Caco-2 (cell line): Measurements from ENCODE around the gene ZSCAN30. TPM values are rescaled to one million over a fixed set of nuclear protein-coding genes. Genes with fewer than 3 reads are reported as not detected.

Source experiments
- BruUV-seq: library from RNA; stranded (reverse); fragments of 400-500 nt; replicated peaks from 2 replicates; lab custom pipeline; 2021; lab: Mats Ljungman, UMichigan
- CTCF ChIA-PET: fragments of 300-600 bp; sonication (Branson Sonifier 250); formaldehyde crosslinking; loops from one replicate; lab custom pipeline; 2022; ENCODE audit warnings: antibody characterized with exemption; lab: Charles Lee
- POLR2A ChIA-PET: fragments of 300-600 bp; sonication (Branson Sonifier 250); formaldehyde crosslinking; loops from one replicate; lab custom pipeline; 2022; ENCODE audit warnings: antibody characterized with exemption; lab: Charles Lee
- DNase-seq, 2 experiments: peaks; one replicate each; pipeline versions ENCODE4 v3.0.0 to v3.0.0-alpha.2; 2020 to 2022
- H3K27me3 ChIP-seq: replicated peaks from 2 replicates; pipeline ENCODE4 v1.6.0; 2011; ENCODE audit warnings: low read length; ENCODE audit not compliant: control insufficient read depth, insufficient read depth
- H3K36me3 ChIP-seq: 2 replicates; pipeline ENCODE4 v1.5.1; 2011; ENCODE audit warnings: low read length; ENCODE audit not compliant: control insufficient read depth, insufficient read depth
- H3K4me1 ChIP-seq: fragments of 250-450 bp; sonication (Bioruptor Pico); 2 replicates; pipeline ENCODE4 v1.5.1; 2020; ENCODE audit warnings: mild to moderate bottlenecking
- H3K4me3 ChIP-seq: 2 replicates; pipeline ENCODE4 v1.5.1; 2011; ENCODE audit warnings: low read depth, mild to moderate bottlenecking, control low read depth, low read length
- H3K9me3 ChIP-seq: fragments of 250-450 bp; sonication (Bioruptor Pico); 2 replicates; pipeline ENCODE4 v1.5.1; 2020; ENCODE audit warnings: mild to moderate bottlenecking, moderate library complexity
- H3K27ac Mint-ChIP-seq: one replicate; pipeline ENCODE4 v1.8.0; 2022; ENCODE audit warnings: mixed read lengths; ENCODE audit not compliant: unreplicated experiment
- H3K27me3 Mint-ChIP-seq: one replicate; pipeline ENCODE4 v1.8.0; 2022; ENCODE audit warnings: mixed read lengths; ENCODE audit not compliant: insufficient read depth, unreplicated experiment
- H3K36me3 Mint-ChIP-seq: one replicate; pipeline ENCODE4 v1.8.0; 2022; ENCODE audit warnings: mild to moderate bottlenecking, mixed read lengths; ENCODE audit not compliant: insufficient read depth, unreplicated experiment
- H3K4me1 Mint-ChIP-seq: one replicate; pipeline ENCODE4 v1.8.0; 2022; ENCODE audit warnings: low read depth, mixed read lengths; ENCODE audit not compliant: unreplicated experiment
- H3K4me3 Mint-ChIP-seq: one replicate; pipeline ENCODE4 v1.8.0; 2022; ENCODE audit warnings: mild to moderate bottlenecking, moderate library complexity, mixed read lengths; ENCODE audit not compliant: unreplicated experiment
- H3K9me3 Mint-ChIP-seq: one replicate; pipeline ENCODE4 v1.8.0; 2022; ENCODE audit warnings: mixed read lengths; ENCODE audit not compliant: unreplicated experiment
- intact Hi-C: fragments of 100-400 bp; cut with micrococcal nuclease; formaldehyde crosslinking; loops from one replicate; pipeline ENCODE4 v1.10.0; 2022; ENCODE audit not compliant: unreplicated experiment
- total RNA-seq: library from RNA; stranded (reverse); gene quantifications from 2 replicates; pipeline ENCODE4 v1.2.3, GENCODE V29; 2022
- TF ChIP-seq, protein P1 (sequence below), 2 experiments: fragments of 200-600 bp in 1 of 2; IDR thresholded peaks; 1 replicate in 1 of 2; 2 replicates in 1 of 2; pipeline versions ENCODE4 v1.5.1 to v1.8.0; 2011 to 2022; ENCODE audit warnings: antibody characterized with exemption in 1 of 2, control low read depth in 1 of 2, inconsistent platforms in 1 of 2, low read depth in 1 of 2, low read length in 1 of 2, mild to moderate bottlenecking in 1 of 2, moderate library complexity in 1 of 2; ENCODE audit not compliant: insufficient read depth in 1 of 2, severe bottlenecking in 1 of 2, unreplicated experiment in 1 of 2

ZSCAN30 gene
- total RNA-seq, 1 experiment from 2014 or later, result 14.1 TPM

DNA sequence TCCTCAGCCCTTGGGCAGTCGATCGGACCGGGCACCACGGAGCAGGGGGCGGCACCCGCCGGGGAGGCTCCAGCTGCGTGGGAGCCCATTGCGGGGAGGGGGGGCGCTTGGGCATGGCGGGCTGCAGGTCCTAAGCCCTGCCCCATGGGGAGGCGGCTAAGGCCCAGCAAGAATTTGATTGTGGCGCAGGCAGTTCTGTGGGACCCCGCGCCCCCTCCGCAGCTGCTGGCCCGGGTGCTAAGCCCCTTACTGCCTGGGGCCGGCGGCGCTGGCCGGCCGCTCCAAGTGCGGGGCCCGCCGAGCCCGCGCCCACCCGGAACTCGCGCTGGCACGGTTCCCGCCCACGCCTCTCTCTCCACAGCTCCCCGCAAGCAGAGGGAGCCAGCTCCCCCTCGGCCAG lies 18.4 kb downstream of the ZSCAN30 start:
- Mint-ChIP-seq H3K27me3 (no peaks in the 10 kb centered on the region), H3K4me3 (no peak overlapping the region), H3K27ac (no peak overlapping the region), H3K9me3 (peaks cover 13% of the 10 kb centered on the region), H3K36me3 (peaks cover 14% of the 10 kb centered on the region), H3K4me1 (peaks cover 9% of the 10 kb centered on the region)
- no peak for DNase-seq
- CTCF ChIA-PET, result no interaction called here
- Histone ChIP-seq H3K4me3 (no peak overlapping the region), H3K9me3 (no peaks in the 10 kb centered on the region), H3K36me3 (no peaks in the 10 kb centered on the region), H3K4me1 (no peaks in the 10 kb centered on the region), H3K27me3 (no peaks in the 10 kb centered on the region)
- no TSS peak for BruUV-seq
- POLR2A ChIA-PET, result no interaction called here
- intact Hi-C loops, result no loop called here
- TF ChIP-seq, protein P1, sequence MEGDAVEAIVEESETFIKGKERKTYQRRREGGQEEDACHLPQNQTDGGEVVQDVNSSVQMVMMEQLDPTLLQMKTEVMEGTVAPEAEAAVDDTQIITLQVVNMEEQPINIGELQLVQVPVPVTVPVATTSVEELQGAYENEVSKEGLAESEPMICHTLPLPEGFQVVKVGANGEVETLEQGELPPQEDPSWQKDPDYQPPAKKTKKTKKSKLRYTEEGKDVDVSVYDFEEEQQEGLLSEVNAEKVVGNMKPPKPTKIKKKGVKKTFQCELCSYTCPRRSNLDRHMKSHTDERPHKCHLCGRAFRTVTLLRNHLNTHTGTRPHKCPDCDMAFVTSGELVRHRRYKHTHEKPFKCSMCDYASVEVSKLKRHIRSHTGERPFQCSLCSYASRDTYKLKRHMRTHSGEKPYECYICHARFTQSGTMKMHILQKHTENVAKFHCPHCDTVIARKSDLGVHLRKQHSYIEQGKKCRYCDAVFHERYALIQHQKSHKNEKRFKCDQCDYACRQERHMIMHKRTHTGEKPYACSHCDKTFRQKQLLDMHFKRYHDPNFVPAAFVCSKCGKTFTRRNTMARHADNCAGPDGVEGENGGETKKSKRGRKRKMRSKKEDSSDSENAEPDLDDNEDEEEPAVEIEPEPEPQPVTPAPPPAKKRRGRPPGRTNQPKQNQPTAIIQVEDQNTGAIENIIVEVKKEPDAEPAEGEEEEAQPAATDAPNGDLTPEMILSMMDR (IDR thresholded peaks at IDR 0.05; ENCODE audit: insufficient read depth in 1 of 2, low read depth in 1 of 2, low read length in 1 of 2, severe bottlenecking in 1 of 2, unreplicated experiment in 1 of 2), result no peak

DNA sequence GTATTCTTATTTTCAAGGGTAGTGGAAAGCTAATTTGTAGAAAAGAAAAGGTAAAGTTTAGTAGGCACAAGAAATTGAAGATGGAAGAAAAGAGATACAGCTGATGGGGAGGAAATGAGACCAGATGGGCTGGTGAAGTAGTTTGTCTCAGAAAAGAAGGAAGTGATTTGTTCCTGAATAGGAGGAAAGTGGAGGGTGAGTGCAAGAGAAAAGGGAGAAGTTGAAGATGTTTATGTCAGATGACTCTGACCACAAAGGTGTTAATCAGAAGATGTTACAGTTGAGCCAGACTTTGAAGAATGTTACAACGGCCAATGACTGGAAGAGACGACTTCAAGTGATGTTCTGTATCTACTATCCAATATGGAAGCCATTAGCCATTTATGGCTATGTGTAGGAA lies 21.2 kb downstream of the ZSCAN30 start:
- peaks cover 17% of the 10 kb centered on the region for H3K36me3 Mint-ChIP-seq
- no peaks in the 10 kb centered on the region for H3K36me3 ChIP-seq

DNA sequence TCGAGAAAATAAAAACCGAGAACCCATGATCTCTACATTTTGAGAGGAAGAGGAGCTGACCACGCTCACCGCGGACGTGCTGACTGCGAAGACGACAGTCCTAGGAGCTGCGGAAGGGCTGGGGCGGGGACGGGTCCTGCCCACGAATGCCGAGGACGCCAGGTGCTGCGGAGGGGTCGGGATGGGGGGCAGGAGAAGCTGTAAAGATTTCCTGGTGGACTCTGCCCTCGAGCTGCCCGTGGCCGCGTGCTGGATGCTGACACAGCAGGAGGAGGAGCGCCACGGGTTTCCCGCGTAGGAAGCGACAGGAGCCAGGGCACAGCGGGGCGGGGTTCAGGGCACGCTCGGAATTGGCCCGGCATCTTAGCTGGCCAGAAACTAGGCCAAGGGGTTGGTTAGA lies 22.2 kb downstream of the ZSCAN30 start:
- peaks cover 14% of the 10 kb centered on the region for H3K4me1 Mint-ChIP-seq
- no TSS peak for BruUV-seq
- Histone ChIP-seq H3K4me3 (peak overlapping the region; percentile 53), H3K4me1 (no peaks in the 10 kb centered on the region), H3K27me3 (no peaks in the 10 kb centered on the region), H3K9me3 (no peaks in the 10 kb centered on the region), H3K36me3 (no peaks in the 10 kb centered on the region)
- peaks cover 19% of the 10 kb centered on the region for H3K36me3 Mint-ChIP-seq
- intact Hi-C loops, result loop anchor here (1.0 to 2.0 kb wide), 3 partner anchors 23 to 37 kb away; partner anchors contain the start of genes ZNF397 and ZSCAN30
- TF ChIP-seq, protein P1 (IDR thresholded peaks at IDR 0.05; ENCODE audit: insufficient read depth in 1 of 2, low read depth in 1 of 2, low read length in 1 of 2, severe bottlenecking in 1 of 2, unreplicated experiment in 1 of 2), result no peak
- ChIA-PET POLR2A (interaction anchor here (0.7 to 2.9 kb wide), 3 partner anchors 22 to 292 kb away, joined by 3 to 23 read pairs (median 6); partner anchors contain the start of genes ZNF397 and ZSCAN30), CTCF (interaction anchor here (1.6 kb wide), 1 partner anchor 22 kb away, joined by 7 read pairs; the partner anchor contains the start of gene ZSCAN30)
- H3K27ac Mint-ChIP-seq, result peak overlapping the region; percentile 98
- peak; percentile 70 to 76 for DNase-seq
- no peaks in the 10 kb centered on the region for H3K27me3 Mint-ChIP-seq
- H3K9me3 Mint-ChIP-seq, result peaks cover 13% of the 10 kb centered on the region
- H3K4me3 Mint-ChIP-seq, result peak overlapping the region; percentile 94

More for the DNA sequence above, 21.2 kb downstream of the ZSCAN30 start:
- no peak for DNase-seq
- no peaks in the 10 kb centered on the region for H3K9me3 ChIP-seq
- TF ChIP-seq, protein P1 (IDR thresholded peaks at IDR 0.05; ENCODE audit: insufficient read depth in 1 of 2, low read depth in 1 of 2, low read length in 1 of 2, severe bottlenecking in 1 of 2, unreplicated experiment in 1 of 2), result no peak
- no peak overlapping the region for H3K4me3 Mint-ChIP-seq
- H3K27me3 ChIP-seq, result no peaks in the 10 kb centered on the region
- ChIA-PET CTCF (no interaction called here), POLR2A (interaction anchor here (1.2 to 2.9 kb wide), 2 partner anchors 21 to 28 kb away, joined by 6 to 23 read pairs; partner anchors contain the start of genes ZNF397 and ZSCAN30)
- peaks cover 13% of the 10 kb centered on the region for H3K9me3 Mint-ChIP-seq
- H3K27me3 Mint-ChIP-seq, result no peaks in the 10 kb centered on the region
- intact Hi-C loops, result loop anchor here (2.0 kb wide), 1 partner anchor 22 kb away; the partner anchor contains the start of gene ZSCAN30
- peaks cover 14% of the 10 kb centered on the region for H3K4me1 Mint-ChIP-seq
- no peak overlapping the region for H3K4me3 ChIP-seq
- no TSS peak for BruUV-seq
- no peaks in the 10 kb centered on the region for H3K4me1 ChIP-seq
- H3K27ac Mint-ChIP-seq, result no peak overlapping the region
